Measurements from ENCODE around the gene FBXO34.

DNA sequence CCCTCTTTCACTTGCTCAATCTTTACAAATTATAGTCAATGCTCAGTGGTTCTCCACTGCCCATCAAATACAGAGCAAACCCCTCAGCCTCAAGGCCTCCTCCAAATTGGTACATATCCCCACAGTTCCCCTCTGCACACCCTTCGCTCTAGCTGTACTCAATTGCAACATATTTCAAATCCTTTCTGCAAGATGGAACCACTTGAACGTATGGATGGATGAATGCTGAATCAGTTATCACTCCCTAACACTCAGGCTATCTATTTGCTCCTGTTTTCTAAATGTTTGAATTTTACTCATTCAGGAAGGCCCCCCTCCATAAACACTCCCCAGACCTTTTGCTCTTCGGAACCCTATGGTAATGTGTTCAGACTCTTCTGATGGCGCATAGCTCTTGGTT, 115.9 kb downstream of the FBXO34 start:
- TF ChIP-seq, protein P1, sequence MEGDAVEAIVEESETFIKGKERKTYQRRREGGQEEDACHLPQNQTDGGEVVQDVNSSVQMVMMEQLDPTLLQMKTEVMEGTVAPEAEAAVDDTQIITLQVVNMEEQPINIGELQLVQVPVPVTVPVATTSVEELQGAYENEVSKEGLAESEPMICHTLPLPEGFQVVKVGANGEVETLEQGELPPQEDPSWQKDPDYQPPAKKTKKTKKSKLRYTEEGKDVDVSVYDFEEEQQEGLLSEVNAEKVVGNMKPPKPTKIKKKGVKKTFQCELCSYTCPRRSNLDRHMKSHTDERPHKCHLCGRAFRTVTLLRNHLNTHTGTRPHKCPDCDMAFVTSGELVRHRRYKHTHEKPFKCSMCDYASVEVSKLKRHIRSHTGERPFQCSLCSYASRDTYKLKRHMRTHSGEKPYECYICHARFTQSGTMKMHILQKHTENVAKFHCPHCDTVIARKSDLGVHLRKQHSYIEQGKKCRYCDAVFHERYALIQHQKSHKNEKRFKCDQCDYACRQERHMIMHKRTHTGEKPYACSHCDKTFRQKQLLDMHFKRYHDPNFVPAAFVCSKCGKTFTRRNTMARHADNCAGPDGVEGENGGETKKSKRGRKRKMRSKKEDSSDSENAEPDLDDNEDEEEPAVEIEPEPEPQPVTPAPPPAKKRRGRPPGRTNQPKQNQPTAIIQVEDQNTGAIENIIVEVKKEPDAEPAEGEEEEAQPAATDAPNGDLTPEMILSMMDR (IDR thresholded peaks at IDR 0.05), result no peak
- TF ChIP-seq POLR2A (IDR thresholded peaks at IDR 0.05), result no peak

Data from thyroid gland (tissue), 4 donors.